CD4-positive, alpha-beta T cell treated with Interleukin-12 subunit alpha and Interleukin-12 subunit beta, for 1 hour (primary cell): ENCODE data around the gene TAS1R3.
A peak's percentile ranks its signal among the peaks of the same experiment; 100 is the strongest.

Source experiments
- DNase-seq: peaks from one replicate; pipeline ENCODE4 v3.0.0-alpha.2; 2020

TAS1R3 gene

GRCh38 chr1:1324524-1325287, 6.4 kb upstream of the TAS1R3 start, which contains the start of the genes CPTP and INTS11:
CPTP (plus strand) TSS chr1:1324802; CDS start chr1:1326911, 2,109 bp downstream.
INTS11 (minus strand) TSS chr1:1324660; CDS start chr1:1324608, 52 bp downstream.
- DNase-seq = peak; percentile 96

DNA sequence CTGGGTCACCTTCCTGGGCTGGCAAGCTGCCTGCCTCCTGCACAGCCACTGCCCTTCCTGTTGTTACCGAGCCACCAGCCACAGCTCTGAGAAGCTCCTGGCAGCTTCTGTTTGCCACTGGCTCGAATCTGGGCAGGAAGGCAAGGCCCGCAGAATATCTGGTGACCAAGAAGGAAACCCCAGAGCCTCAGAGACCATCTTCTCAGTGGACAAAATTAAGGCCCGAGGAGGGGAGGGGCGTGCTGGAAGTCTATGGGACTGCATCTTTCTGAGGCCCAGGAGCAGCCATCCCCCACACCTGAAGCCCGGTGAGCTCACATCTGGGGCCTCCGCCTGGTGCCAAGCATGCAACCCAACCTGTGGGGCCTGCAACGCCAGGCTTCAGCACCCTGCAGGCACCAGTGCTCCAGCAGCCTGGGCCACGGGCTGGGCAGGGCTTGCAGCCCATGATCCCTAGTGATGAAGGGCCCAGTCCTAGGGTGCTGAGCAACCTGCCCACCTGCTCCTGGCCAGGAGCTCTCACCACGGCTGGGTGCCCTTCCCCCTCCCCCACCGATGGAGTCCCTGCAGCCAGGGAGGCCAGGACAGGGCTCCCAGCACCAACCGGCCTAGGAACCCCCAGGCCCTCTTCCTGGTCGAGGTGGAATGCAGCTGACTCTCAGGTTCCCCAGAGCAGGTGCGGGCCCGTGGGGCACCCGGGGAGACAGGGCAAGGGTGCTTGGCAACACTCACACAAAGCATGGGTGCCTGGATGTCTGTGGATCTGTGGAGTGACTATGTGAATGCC, 5.6 kb upstream of the TAS1R3 start:
- peak; percentile 16 for DNase-seq

DNA sequence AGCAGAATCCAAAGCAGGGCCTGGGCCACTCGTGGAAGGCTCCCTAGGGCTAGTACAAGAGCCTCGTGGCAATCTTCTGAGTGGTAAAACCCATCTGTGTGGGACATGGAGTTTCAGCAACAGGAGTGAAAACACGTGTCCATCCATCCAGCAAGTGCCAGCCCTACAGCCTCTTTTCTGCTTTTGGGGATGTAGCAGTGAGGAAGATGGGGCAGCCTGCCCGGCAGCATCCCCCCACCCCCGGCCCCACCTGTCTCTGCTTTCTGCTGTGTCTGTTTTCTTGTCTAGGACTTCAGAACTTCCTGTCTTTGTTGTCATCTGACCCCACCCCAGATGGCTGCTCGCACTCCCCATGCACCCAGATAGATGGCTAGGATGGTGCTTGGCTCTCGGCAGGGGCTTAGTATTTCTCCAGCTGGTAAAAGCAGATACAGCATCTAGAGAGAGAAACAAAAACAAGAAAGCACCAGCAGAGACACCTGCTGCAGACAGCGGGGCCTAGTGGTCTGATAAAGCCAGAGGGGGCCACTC, 4.9 kb upstream of the TAS1R3 start:
- DNase-seq = no peak

DNA sequence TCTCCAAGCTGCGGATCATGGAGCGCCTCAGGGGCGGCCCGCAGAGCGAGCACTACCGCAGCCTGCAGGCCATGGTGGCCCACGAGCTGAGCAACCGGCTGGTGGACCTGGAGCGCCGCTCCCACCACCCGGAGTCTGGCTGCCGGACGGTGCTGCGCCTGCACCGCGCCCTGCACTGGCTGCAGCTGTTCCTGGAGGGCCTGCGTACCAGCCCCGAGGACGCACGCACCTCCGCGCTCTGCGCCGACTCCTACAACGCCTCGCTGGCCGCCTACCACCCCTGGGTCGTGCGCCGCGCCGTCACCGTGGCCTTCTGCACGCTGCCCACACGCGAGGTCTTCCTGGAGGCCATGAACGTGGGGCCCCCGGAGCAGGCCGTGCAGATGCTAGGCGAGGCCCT, 3.8 kb upstream of the TAS1R3 start:
- no peak for DNase-seq

DNA sequence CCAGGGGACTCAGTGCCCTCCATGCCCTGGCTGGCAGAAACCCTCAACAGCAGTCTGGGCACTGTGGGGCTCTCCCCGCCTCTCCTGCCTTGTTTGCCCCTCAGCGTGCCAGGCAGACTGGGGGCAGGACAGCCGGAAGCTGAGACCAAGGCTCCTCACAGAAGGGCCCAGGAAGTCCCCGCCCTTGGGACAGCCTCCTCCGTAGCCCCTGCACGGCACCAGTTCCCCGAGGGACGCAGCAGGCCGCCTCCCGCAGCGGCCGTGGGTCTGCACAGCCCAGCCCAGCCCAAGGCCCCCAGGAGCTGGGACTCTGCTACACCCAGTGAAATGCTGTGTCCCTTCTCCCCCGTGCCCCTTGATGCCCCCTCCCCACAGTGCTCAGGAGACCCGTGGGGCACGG, 2.8 kb upstream of the TAS1R3 start:
- no peak for DNase-seq

DNA sequence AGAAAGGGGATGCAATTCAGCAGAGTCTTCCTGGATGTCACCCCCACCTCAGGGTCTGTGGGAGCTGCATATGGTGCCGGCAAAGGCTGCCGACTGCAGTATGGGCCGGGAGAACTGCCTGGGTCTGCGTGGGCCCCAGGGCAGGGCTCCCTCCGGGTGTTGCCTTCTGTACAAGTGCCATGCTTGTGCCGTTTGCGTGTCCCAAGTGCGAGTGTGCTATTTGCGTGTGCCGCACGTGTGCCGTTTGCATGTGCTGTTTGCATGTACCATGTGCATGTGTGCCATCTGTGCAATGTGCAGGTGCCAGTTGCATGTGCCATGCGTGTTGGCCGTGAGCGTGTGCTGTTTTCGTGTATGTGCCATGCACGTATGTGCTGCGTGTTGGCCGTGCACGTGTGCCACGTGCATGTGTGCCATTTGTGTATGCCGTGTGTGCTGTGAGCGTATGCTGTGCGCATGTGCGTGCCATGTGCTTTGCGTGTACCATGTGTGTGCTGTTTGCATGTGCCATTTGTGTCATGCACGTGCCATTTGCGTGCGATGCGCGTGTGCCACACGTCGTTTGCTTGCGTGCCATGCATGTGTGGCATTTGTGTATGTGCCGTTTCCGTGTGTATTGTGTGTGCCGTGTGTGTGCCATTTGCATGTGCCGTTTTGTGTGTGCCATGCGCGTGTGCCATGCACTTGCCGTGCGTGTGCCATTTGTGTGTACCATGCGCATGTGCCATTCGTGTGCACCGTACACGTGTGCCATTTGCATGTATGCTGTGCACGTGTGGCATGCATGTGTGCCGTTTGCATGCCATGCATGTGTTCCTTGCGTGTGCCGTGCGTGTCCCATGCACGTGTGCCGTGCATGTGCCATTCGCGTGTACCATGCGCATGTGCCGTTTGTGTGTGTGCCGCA, 1.5 kb upstream of the TAS1R3 start:
- no peak for DNase-seq

GRCh38 chr1:1330366-1331067, 563 bp upstream of the TAS1R3 start:
- no peak for DNase-seq

GRCh38 chr1:1332031-1332755, 1.1 kb downstream of the TAS1R3 start:
- DNase-seq = no peak

- DNase-seq = no peak
These were observed 1.8 kb downstream of the TAS1R3 start for GRCh38 chr1:1332774-1333480.

DNA sequence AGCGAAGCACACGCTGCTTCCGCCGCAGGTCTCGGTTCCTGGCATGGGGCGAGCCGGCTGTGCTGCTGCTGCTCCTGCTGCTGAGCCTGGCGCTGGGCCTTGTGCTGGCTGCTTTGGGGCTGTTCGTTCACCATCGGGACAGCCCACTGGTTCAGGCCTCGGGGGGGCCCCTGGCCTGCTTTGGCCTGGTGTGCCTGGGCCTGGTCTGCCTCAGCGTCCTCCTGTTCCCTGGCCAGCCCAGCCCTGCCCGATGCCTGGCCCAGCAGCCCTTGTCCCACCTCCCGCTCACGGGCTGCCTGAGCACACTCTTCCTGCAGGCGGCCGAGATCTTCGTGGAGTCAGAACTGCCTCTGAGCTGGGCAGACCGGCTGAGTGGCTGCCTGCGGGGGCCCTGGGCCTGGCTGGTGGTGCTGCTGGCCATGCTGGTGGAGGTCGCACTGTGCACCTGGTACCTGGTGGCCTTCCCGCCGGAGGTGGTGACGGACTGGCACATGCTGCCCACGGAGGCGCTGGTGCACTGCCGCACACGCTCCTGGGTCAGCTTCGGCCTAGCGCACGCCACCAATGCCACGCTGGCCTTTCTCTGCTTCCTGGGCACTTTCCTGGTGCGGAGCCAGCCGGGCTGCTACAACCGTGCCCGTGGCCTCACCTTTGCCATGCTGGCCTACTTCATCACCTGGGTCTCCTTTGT, 2.6 kb downstream of the TAS1R3 start:
- no peak for DNase-seq

- no peak for DNase-seq
These were observed 3.8 kb downstream of the TAS1R3 start for GRCh38 chr1:1334835-1335234.

- no peak for DNase-seq
These were observed 4.2 kb downstream of the TAS1R3 start for GRCh38 chr1:1335283-1335682.

- no peak for DNase-seq
These were observed 4.7 kb downstream of the TAS1R3 start for GRCh38 chr1:1335792-1336248.

DNA sequence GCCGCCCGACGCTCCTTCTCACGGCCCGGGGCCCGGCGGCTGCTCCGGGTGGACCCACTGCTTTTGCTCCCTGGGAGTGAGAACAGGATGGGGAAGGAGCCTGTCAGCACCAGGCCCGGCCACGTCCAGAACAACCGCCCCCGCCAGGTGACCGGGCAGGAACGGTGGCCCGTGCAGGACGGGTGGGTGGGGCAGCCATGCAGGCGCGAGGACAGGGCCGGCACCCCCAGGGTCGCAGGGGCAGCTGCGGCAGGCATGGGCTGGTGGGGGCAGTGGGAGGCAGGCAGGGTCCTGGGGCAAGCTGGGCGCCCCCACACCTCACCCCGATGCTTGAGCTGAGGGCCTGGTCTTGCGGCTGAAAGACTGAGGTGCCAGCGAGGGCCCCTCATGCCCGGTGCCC, 5.4 kb downstream of the TAS1R3 start:
- no peak for DNase-seq

DNA sequence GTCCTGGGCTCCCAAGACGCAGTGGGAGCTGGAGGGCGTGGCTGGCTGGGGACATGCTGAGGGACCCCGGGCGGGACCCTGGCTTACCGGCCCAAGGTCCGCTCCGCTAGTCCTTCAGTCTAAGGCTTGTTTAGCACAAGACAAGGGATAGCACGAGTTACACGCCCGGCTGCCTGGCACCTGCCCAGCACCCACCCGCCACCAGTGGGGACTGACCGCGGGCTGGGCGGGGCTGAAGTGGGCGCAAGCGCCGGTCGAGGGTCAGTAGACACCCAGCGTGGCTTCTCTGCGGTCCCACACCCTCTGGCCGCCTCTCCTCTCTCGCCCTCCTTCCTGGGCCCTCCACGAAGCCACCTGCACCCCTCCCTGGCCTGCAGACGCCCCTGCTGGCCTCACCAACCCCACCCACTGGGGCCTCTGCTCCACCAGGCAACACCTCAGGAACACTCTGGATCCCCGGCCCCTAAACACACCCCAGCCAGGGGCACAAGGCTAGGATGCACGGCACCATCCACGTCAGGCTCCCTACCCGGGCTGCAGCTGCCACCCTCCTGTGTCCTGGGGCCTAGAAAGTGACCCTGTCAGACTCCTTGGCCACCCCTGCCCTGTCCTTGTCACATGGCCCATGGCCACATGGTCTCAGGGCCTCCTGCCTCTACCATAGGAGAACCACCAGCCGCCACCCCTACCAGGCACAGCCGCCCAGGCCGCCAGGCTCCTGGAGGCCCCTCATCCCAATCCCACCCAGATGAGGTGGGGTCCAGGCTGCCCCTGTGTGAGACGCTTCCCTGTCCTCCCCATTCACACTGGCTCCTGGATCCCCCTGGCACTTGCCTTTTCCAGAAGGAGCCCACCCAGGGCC, 6.1 kb downstream of the TAS1R3 start:
- no peak for DNase-seq

DNA sequence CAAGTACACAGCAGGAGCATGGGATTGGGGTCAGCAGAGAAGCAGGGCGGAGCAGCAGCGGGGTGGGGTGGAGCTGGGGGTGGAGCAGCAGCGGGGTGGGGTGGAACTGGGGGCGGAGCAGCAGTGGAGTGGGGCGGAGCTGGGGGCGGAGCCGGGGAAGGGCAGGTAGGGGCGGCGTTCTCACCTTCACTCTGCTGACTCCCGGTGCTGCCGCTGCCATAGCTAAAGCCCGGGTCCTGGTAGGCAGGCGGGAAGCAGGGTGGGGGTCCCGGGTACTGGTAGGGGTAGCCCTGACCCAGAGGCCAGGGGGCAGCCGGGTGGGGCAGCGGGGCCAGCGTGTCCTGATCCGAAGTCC, 6.7 kb downstream of the TAS1R3 start:
- DNase-seq = peak; percentile 39

DNA sequence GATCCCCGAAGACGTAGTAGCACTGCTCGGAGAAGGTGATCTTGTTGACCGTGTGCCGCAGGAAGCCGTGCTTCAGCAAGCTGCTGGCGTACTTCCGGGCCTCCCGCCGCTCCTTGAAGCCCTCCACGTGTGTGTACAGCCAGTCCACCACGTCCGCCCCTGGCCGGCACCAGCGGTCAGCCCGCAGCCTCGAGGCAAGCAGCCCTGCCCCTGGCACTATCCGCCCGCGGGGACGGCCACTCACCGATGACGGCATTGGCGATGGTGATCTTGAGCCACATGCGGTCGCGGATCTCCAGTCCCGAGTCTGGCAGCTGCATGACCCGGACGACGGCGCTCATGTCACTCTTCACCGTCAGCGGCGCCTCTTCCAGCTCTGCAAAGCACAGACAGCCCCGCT, 7.2 kb downstream of the TAS1R3 start:
- DNase-seq = no peak

DNA sequence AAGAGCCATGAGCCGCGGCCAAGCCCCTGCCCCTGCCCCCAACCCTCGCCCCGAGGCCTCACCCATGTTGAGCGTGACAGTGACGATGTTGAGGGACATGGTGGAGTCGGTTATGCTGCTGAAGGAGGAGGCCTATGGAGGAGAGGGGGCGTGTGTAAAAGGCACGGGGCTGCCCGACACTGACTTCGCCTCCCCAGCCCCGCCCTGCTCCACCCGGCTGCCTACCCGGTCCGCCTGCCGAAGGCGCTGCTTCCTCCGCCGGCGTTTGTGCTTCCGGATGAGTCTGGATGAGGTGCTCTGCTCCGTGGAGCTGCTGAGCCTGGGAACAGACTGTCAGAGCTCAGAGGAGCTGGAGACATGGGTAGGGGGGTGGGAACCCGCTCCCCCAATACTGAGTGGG, 9.1 kb downstream of the TAS1R3 start:
- no peak for DNase-seq
